ENCODE measurements around the gene TMEM131L. TPM values are rescaled to one million over a fixed set of nuclear protein-coding genes. Genes with fewer than 3 reads are reported as not detected.

The TMEM131L gene
- polyA plus RNA-seq, 2 of the 4 experiments (the other 2 are of a cell fraction) = 3.4 to 5.0 TPM

DNA sequence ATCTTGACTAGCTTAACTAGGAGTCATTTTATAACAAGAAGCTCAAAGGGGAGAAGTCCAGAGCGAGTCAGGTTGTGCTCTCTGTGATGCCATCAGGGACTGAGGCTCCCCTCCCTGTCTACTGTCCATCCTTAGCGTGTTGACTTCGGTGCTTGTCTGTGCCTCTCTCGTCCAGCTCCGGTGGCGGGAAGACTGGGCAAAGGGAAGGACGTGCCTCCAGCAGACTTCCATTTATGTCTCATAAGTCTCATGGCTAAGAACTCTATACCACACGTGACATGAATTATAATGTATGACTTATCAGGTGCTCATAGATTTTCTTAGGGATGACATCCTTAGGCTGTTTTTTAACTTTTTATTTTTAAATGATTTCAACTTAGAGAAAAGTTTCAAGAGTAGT is 125.3 kb downstream of the TMEM131L start (continued):
- TF ChIP-seq NR3C1 (IDR thresholded peaks at IDR 0.05) = no peak
- TF ChIP-seq EP300 (IDR thresholded peaks at IDR 0.05) = no peak
- no peak for TF ChIP-seq EHMT2 (IDR thresholded peaks at IDR 0.05; ENCODE audit: low read depth)
- no peak for TF ChIP-seq TFCP2L1 (CRISPR knock-in tag; IDR thresholded peaks at IDR 0.05)
- TF ChIP-seq, protein P1, sequence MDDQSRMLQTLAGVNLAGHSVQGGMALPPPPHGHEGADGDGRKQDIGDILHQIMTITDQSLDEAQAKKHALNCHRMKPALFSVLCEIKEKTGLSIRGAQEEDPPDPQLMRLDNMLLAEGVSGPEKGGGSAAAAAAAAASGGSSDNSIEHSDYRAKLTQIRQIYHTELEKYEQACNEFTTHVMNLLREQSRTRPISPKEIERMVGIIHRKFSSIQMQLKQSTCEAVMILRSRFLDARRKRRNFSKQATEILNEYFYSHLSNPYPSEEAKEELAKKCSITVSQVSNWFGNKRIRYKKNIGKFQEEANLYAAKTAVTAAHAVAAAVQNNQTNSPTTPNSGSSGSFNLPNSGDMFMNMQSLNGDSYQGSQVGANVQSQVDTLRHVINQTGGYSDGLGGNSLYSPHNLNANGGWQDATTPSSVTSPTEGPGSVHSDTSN (IDR thresholded peaks at IDR 0.05) = no peak
- no peak for TF ChIP-seq FOSB (CRISPR knock-in tag; IDR thresholded peaks at IDR 0.05)
- TF ChIP-seq, protein P2, sequence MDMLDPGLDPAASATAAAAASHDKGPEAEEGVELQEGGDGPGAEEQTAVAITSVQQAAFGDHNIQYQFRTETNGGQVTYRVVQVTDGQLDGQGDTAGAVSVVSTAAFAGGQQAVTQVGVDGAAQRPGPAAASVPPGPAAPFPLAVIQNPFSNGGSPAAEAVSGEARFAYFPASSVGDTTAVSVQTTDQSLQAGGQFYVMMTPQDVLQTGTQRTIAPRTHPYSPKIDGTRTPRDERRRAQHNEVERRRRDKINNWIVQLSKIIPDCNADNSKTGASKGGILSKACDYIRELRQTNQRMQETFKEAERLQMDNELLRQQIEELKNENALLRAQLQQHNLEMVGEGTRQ (IDR thresholded peaks at IDR 0.05) = no peak
- TF ChIP-seq, protein P3, sequence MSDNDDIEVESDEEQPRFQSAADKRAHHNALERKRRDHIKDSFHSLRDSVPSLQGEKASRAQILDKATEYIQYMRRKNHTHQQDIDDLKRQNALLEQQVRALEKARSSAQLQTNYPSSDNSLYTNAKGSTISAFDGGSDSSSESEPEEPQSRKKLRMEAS (IDR thresholded peaks at IDR 0.05) = no peak
- no peak for TF ChIP-seq TP53 (CRISPR knock-in tag; IDR thresholded peaks at IDR 0.05)
- TF ChIP-seq MAZ (IDR thresholded peaks at IDR 0.05; ENCODE audit: borderline replicate concordance, low read depth, low read length) = no peak
- TF ChIP-seq KDM5A (IDR thresholded peaks at IDR 0.05) = no peak
- no peak for TF ChIP-seq HOXA7 (CRISPR knock-in tag; IDR thresholded peaks at IDR 0.05)
- no peak for TF ChIP-seq POLR2AphosphoS2 (conservative IDR thresholded peaks at IDR 0.05; ENCODE audit: low read length)

DNA sequence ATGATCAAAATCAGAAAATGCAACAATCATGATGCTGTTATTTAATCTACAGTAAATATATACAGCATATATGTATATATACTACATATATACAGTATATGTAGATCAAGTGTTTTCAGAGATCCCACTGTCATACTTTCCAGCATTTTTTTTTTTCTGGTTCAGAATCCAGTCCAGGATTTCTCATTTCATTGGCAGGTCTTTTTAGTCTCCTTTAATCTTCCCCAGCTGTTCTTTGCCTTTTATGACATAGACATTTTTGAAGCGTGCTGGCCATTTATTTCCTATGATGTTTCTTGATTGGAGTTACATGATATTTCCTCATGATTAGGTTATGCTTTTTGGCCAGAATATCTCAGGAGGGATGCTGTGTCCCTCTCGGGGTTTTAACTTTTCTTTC is 125.9 kb downstream of the TMEM131L start:
- CTCF ChIA-PET = interaction anchor here (1.2 to 1.6 kb wide), 2 partner anchors 127 to 158 kb away, joined by 3 to 4 read pairs; no protein-coding TSS in a partner anchor
- no peak for FAIRE-seq

DNA sequence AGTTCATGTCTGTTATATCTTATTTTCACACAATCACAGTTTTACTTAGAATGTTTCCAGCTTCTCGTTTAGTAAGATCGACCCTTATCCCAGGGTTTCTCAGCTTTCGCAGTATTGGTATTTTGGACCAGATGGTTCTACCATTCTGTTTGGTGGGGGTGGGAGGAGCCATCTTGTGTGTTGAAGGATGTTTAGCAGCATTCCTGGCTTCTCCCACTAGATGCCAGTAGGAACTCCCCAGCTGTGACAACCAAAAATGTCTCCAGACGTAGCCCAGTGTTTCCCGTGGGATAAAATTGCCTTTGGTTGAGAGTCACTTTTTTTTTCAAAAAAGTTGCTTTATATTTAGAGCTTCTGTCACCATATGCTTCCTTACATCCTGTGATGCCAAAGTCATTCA is 127.0 kb downstream of the TMEM131L start:
- ChIA-PET CTCF (interaction anchor here (1.0 kb wide), 1 partner anchor 19 kb away, joined by 3 read pairs; no protein-coding TSS in a partner anchor), POLR2A (no interaction called here)
- 94% methylated on average over 5 of the region's 5 CpGs for WGBS (ENCODE audit: missing lambda C conversion rate)
- ATAC-seq (no peak), FAIRE-seq (no peak), DNase-seq (ENCODE audit: low read depth in 1 of 2, low spot score in 1 of 2) (no peak)
- TF ChIP-seq, protein P4, sequence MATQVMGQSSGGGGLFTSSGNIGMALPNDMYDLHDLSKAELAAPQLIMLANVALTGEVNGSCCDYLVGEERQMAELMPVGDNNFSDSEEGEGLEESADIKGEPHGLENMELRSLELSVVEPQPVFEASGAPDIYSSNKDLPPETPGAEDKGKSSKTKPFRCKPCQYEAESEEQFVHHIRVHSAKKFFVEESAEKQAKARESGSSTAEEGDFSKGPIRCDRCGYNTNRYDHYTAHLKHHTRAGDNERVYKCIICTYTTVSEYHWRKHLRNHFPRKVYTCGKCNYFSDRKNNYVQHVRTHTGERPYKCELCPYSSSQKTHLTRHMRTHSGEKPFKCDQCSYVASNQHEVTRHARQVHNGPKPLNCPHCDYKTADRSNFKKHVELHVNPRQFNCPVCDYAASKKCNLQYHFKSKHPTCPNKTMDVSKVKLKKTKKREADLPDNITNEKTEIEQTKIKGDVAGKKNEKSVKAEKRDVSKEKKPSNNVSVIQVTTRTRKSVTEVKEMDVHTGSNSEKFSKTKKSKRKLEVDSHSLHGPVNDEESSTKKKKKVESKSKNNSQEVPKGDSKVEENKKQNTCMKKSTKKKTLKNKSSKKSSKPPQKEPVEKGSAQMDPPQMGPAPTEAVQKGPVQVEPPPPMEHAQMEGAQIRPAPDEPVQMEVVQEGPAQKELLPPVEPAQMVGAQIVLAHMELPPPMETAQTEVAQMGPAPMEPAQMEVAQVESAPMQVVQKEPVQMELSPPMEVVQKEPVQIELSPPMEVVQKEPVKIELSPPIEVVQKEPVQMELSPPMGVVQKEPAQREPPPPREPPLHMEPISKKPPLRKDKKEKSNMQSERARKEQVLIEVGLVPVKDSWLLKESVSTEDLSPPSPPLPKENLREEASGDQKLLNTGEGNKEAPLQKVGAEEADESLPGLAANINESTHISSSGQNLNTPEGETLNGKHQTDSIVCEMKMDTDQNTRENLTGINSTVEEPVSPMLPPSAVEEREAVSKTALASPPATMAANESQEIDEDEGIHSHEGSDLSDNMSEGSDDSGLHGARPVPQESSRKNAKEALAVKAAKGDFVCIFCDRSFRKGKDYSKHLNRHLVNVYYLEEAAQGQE (IDR thresholded peaks at IDR 0.05) = no peak
- TF ChIP-seq POLR2AphosphoS2 (conservative IDR thresholded peaks at IDR 0.05; ENCODE audit: low read length) (no peak), KDM5A (IDR thresholded peaks at IDR 0.05) (no peak), HOXB5 (CRISPR knock-in tag; IDR thresholded peaks at IDR 0.05) (no peak), RNF2 (IDR thresholded peaks at IDR 0.05; ENCODE audit: borderline replicate concordance, low read depth) (no peak), ZFP36 (IDR thresholded peaks at IDR 0.05; ENCODE audit: borderline replicate concordance, partially characterized antibody) (no peak), POLR2A (IDR thresholded peaks at IDR 0.05; ENCODE audit: low read length) (no peak), EHMT2 (IDR thresholded peaks at IDR 0.05; ENCODE audit: low read depth) (no peak), EHF (CRISPR knock-in tag; IDR thresholded peaks at IDR 0.05) (no peak)
- TF ChIP-seq, protein P2 (IDR thresholded peaks at IDR 0.05) = no peak
- TF ChIP-seq, protein P5, sequence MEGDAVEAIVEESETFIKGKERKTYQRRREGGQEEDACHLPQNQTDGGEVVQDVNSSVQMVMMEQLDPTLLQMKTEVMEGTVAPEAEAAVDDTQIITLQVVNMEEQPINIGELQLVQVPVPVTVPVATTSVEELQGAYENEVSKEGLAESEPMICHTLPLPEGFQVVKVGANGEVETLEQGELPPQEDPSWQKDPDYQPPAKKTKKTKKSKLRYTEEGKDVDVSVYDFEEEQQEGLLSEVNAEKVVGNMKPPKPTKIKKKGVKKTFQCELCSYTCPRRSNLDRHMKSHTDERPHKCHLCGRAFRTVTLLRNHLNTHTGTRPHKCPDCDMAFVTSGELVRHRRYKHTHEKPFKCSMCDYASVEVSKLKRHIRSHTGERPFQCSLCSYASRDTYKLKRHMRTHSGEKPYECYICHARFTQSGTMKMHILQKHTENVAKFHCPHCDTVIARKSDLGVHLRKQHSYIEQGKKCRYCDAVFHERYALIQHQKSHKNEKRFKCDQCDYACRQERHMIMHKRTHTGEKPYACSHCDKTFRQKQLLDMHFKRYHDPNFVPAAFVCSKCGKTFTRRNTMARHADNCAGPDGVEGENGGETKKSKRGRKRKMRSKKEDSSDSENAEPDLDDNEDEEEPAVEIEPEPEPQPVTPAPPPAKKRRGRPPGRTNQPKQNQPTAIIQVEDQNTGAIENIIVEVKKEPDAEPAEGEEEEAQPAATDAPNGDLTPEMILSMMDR (IDR thresholded peaks at IDR 0.05) = no peak
- TF ChIP-seq, protein P1 (IDR thresholded peaks at IDR 0.05) = no peak
- no peaks in the 10 kb centered on the region for H3K4me1 ChIP-seq
- no peak overlapping the region for H3K4me3 ChIP-seq
- H3K4me2 ChIP-seq = no peak overlapping the region
- no peaks in the 10 kb centered on the region for H3K9me3 ChIP-seq
- no peak overlapping the region for H3K27ac ChIP-seq

More for the DNA sequence above, 125.9 kb downstream of the TMEM131L start:
- no peaks in the 10 kb centered on the region for H3K9me3 ChIP-seq
- H3K4me1 ChIP-seq = no peaks in the 10 kb centered on the region
- no peak overlapping the region for H3K27ac ChIP-seq
- ATAC-seq (no peak), DNase-seq (ENCODE audit: low read depth in 1 of 2, low spot score in 1 of 2) (no peak)
- no peak overlapping the region for H3K4me3 ChIP-seq
- no peak overlapping the region for H3K4me2 ChIP-seq
- TF ChIP-seq TFCP2L1 (CRISPR knock-in tag; IDR thresholded peaks at IDR 0.05) = no peak
- TF ChIP-seq RAD21 (conservative IDR thresholded peaks at IDR 0.05 in 1 of 2, IDR thresholded peaks at IDR 0.05 in 1 of 2) = no peak
- no peak for TF ChIP-seq GATA3 (IDR thresholded peaks at IDR 0.05; ENCODE audit: borderline replicate concordance)
- TF ChIP-seq, protein P2 (IDR thresholded peaks at IDR 0.05) = no peak
- no peak for TF ChIP-seq BHLHE40 (IDR thresholded peaks at IDR 0.05; ENCODE audit: low read depth, low read length)
- WGBS (ENCODE audit: missing lambda C conversion rate) = 83% methylated on average over 2 of the region's 2 CpGs
- POLR2A ChIA-PET = no interaction called here

Data from A549 (cell line).